ENCODE measurements around the gene SPINDOC.
A peak's percentile ranks its signal among the peaks of the same experiment; 100 is the strongest.

The SPINDOC gene

DNA sequence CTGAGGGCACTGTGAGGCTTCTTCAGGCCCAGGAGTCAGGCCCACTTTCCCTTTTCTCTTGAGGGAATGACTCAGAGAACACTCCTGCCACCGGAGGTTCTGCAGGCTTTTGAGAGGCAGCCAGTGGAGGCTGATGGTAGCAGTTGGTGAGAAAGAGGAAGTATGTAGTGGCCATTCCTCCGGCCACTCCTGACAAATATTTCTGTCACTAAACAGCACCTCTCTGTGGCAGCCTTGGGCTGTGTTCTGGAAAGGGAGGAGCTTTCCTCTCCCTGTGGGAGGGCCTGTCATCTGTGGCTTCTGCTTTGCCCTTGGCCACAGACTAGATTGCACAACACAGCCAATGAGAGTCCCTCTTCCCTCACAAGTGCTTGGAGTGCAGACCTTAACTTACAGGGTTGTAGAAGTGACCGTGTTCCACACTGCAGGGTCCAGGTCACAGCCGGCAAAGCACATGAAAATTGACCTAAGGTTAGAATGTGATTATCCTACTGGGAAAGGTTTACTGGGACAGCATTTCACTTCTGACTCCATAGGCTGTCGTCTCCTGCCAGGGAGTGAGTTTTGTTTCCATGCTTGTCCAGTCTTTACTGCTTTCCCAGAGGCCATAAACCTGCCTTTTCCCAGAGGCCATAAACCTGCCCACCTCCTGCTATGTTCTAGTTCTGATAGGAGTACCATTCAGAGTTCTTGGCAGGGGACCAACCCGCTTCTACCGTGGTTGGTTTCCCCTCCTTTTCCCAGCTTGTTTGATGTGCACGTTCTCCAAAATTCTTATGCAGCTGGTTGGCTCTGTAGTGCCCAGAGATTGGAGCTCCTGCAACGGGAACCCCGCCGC, 58.9 kb downstream of the SPINDOC start:
- peak overlapping the region; percentile 51 for H3K4me3 ChIP-seq (ENCODE audit: low read depth, low read length)
- peak; percentile 100 for DNase-seq (ENCODE audit: low read depth)

DNA sequence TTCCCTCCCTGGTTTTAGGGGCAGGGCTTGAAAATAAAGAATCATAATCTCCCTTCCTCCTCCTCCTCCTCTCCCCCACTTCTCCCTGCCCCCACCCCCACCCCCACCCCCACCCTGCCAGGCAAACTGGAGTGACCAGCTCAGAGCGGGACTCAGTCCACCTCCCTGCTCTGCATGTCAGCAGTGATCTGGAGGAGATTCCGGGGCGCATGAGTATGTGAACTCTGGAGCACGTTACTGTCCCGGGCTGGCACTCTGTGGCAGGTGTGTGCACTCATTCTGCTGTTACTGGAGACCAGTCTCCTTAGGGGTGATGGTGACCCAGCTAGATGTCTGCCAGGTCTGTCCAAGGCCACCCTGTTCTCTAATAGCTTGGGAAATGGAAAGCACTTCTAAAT, 59.5 kb downstream of the SPINDOC start:
- no peak overlapping the region for H3K4me3 ChIP-seq (ENCODE audit: low read depth, low read length)
- no peak for DNase-seq (ENCODE audit: low read depth)

More for the DNA sequence above, 58.9 kb downstream of the SPINDOC start:
- TF ChIP-seq MYC (IDR thresholded peaks at IDR 0.05; ENCODE audit: low read depth, low read length) (peak; percentile 90), POLR2A (IDR thresholded peaks at IDR 0.05; ENCODE audit: extremely low read depth, insufficient read length) (no peak)
- TF ChIP-seq, protein P1, sequence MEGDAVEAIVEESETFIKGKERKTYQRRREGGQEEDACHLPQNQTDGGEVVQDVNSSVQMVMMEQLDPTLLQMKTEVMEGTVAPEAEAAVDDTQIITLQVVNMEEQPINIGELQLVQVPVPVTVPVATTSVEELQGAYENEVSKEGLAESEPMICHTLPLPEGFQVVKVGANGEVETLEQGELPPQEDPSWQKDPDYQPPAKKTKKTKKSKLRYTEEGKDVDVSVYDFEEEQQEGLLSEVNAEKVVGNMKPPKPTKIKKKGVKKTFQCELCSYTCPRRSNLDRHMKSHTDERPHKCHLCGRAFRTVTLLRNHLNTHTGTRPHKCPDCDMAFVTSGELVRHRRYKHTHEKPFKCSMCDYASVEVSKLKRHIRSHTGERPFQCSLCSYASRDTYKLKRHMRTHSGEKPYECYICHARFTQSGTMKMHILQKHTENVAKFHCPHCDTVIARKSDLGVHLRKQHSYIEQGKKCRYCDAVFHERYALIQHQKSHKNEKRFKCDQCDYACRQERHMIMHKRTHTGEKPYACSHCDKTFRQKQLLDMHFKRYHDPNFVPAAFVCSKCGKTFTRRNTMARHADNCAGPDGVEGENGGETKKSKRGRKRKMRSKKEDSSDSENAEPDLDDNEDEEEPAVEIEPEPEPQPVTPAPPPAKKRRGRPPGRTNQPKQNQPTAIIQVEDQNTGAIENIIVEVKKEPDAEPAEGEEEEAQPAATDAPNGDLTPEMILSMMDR (IDR thresholded peaks at IDR 0.05; ENCODE audit: low read depth, low read length), result peak; percentile 62
- TF ChIP-seq, protein P2, sequence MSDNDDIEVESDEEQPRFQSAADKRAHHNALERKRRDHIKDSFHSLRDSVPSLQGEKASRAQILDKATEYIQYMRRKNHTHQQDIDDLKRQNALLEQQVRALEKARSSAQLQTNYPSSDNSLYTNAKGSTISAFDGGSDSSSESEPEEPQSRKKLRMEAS (IDR thresholded peaks at IDR 0.05; ENCODE audit: low read depth, low read length), result peak; percentile 76; the same call in 1 of the 2 replicates

DNA sequence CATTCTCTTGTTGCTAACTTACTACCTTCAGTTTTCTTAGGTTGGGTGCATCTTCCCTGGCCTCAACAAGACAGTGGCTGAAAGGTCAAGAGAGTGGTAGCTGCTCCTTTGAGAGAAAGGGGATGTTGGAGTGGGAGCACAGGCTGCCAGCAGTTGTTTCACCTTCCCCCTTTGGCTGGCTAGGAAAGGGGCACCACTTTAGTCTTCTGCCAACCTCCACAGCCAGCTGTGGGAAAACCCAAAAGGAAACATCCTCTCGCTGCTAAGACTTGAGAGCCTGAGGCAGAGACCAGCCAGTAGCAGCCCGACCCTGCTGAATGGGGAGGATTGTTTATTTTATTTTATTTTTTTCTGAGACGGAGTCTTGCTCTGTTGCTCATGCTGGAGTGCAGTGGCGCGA, 60.1 kb downstream of the SPINDOC start:
- TF ChIP-seq POLR2A (IDR thresholded peaks at IDR 0.05; ENCODE audit: extremely low read depth, insufficient read length), result no peak
- TF ChIP-seq MYC (IDR thresholded peaks at IDR 0.05; ENCODE audit: low read depth, low read length), result no peak
- TF ChIP-seq, protein P2 (IDR thresholded peaks at IDR 0.05; ENCODE audit: low read depth, low read length), result no peak
- TF ChIP-seq, protein P1 (IDR thresholded peaks at IDR 0.05; ENCODE audit: low read depth, low read length), result no peak
- no peak overlapping the region for H3K4me3 ChIP-seq (ENCODE audit: low read depth, low read length)
- peak; percentile 30 for DNase-seq (ENCODE audit: low read depth)

More for the DNA sequence above, 59.5 kb downstream of the SPINDOC start:
- TF ChIP-seq POLR2A (IDR thresholded peaks at IDR 0.05; ENCODE audit: extremely low read depth, insufficient read length) (no peak), MYC (IDR thresholded peaks at IDR 0.05; ENCODE audit: low read depth, low read length) (no peak)
- TF ChIP-seq, protein P2 (IDR thresholded peaks at IDR 0.05; ENCODE audit: low read depth, low read length), result no peak
- TF ChIP-seq, protein P1 (IDR thresholded peaks at IDR 0.05; ENCODE audit: low read depth, low read length), result no peak

DNA sequence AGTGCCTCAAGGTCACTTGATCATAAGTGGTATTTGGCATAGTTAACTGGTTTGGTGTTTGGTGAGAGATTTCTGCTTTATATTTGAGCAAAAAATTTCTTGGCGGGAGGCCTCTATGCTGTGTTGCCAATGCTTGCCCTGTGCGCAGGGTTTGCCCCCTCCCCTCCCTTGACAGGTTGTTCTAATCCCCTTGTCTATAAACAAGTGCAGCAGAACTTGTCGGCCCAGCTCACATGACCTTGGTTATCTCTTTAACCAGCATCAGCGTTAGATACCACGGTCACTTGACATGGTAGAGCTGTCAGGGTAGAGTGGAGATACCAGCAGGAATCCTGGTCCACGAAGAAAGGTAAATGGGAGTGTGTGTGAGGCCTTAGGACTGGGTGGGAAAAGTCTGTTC, 61.3 kb downstream of the SPINDOC start:
- no peak overlapping the region for H3K4me3 ChIP-seq (ENCODE audit: low read depth, low read length)
- TF ChIP-seq MYC (IDR thresholded peaks at IDR 0.05; ENCODE audit: low read depth, low read length) (no peak), POLR2A (IDR thresholded peaks at IDR 0.05; ENCODE audit: extremely low read depth, insufficient read length) (no peak)
- TF ChIP-seq, protein P2 (IDR thresholded peaks at IDR 0.05; ENCODE audit: low read depth, low read length), result no peak
- TF ChIP-seq, protein P1 (IDR thresholded peaks at IDR 0.05; ENCODE audit: low read depth, low read length), result no peak
- DNase-seq (ENCODE audit: low read depth), result no peak

DNA sequence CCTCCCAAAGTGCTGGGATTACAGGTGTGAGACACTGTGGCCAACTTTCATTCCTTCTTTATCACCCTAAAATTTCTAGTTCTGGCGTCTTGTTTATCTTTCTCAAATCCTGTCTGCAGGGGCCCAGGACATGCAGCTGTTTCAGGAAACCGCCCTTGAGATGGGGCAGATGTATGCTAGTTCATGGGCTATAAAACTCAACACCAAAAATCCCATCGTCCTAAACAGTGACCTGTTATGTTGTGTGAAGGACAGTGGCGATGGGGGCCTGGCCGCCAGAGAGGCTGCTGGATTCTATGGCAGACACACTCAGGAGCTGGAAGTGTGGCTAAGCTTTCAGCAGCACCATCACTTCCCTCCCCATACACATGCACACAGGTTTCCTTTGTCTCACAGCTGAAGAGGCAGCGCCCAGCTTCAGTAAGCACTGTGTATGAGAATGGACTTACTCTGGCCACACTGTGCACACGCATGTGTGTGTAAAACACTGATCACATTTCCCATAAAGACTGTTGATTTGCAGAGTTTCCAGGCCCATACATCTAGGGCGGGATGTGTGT, 62.3 kb downstream of the SPINDOC start:
- no peak for DNase-seq (ENCODE audit: low read depth)
- TF ChIP-seq POLR2A (IDR thresholded peaks at IDR 0.05; ENCODE audit: extremely low read depth, insufficient read length), result no peak
- TF ChIP-seq, protein P1 (IDR thresholded peaks at IDR 0.05; ENCODE audit: low read depth, low read length), result no peak
- TF ChIP-seq MYC (IDR thresholded peaks at IDR 0.05; ENCODE audit: low read depth, low read length), result no peak
- TF ChIP-seq, protein P2 (IDR thresholded peaks at IDR 0.05; ENCODE audit: low read depth, low read length), result no peak
- no peak overlapping the region for H3K4me3 ChIP-seq (ENCODE audit: low read depth, low read length)

Measured in NB4 (cell line).